Keratinocyte (primary cell): ENCODE data around the gene ALS2. TPM values are rescaled to one million over a fixed set of nuclear protein-coding genes. Genes with fewer than 3 reads are reported as not detected.

Experiments
- DNase-seq: peaks from one replicate; pipeline ENCODE4 v3.0.0-alpha.2; 2011; ENCODE audit warnings: low read depth, missing footprints, low spot score
- FAIRE-seq: peaks from 2 replicates; lab custom pipeline; 2011; peaks lifted over from hg19 to GRCh38; lab: Jason Lieb, UNC
- H2AFZ ChIP-seq: 2 replicates; pipeline ENCODE4 v1.6.0; 2012; ENCODE audit warnings: low read length, control low read depth, inconsistent platforms; ENCODE audit not compliant: control insufficient read depth
- H3K27ac ChIP-seq: 2 replicates; pipeline ENCODE4 v1.5.1; 2011; ENCODE audit warnings: low read length; ENCODE audit not compliant: control insufficient read depth, insufficient read depth
- H3K27me3 ChIP-seq: 3 replicates; pipeline ENCODE4 v1.6.0; 2011; ENCODE audit warnings: low read length; ENCODE audit not compliant: control insufficient read depth, insufficient read depth; ENCODE audit errors: extremely low read depth
- H3K36me3 ChIP-seq, 2 experiments: 2 replicates in 1 of 2; 3 replicates in 1 of 2; pipeline ENCODE4 v1.5.1; 2011; ENCODE audit warnings: low read length in 2 of 2, mild to moderate bottlenecking in 1 of 2; ENCODE audit not compliant: control insufficient read depth in 2 of 2, insufficient read depth in 2 of 2; ENCODE audit errors: extremely low read depth in 1 of 2
- H3K4me1 ChIP-seq: 3 replicates; pipeline ENCODE4 v1.5.1; 2011; ENCODE audit warnings: low read length; ENCODE audit not compliant: control insufficient read depth, insufficient read depth; ENCODE audit errors: extremely low read depth
- H3K4me2 ChIP-seq: 3 replicates; pipeline ENCODE4 v1.6.0; 2011; ENCODE audit warnings: low read depth, low read length; ENCODE audit not compliant: control insufficient read depth, insufficient read depth; ENCODE audit errors: extremely low read depth
- H3K4me3 ChIP-seq, 3 experiments: fragments of 200-600 bp in 1 of 3; sonication (generic) in 1 of 3; 2 replicates in 2 of 3; 3 replicates in 1 of 3; pipeline ENCODE4 v1.5.1; 2011 to 2016; ENCODE audit warnings: low read length in 3 of 3, mild to moderate bottlenecking in 3 of 3, control low read depth in 2 of 3, inconsistent platforms in 1 of 3, low read depth in 1 of 3, mixed read lengths in 1 of 3, mixed run types in 1 of 3, moderate library complexity in 1 of 3; ENCODE audit not compliant: control insufficient read depth in 2 of 3, insufficient read depth in 2 of 3; ENCODE audit errors: extremely low read depth in 1 of 3
- H3K79me2 ChIP-seq: 2 replicates; pipeline ENCODE4 v1.6.0; 2012; ENCODE audit warnings: low read length; ENCODE audit not compliant: control insufficient read depth, insufficient read depth
- H3K9ac ChIP-seq: 3 replicates; pipeline ENCODE4 v1.6.0; 2011; ENCODE audit warnings: low read length; ENCODE audit not compliant: control insufficient read depth, insufficient read depth; ENCODE audit errors: extremely low read depth
- H3K9me1 ChIP-seq: 3 replicates; pipeline ENCODE4 v1.6.0; 2011; ENCODE audit warnings: low read length; ENCODE audit not compliant: control insufficient read depth, insufficient read depth; ENCODE audit errors: extremely low read depth
- H3K9me3 ChIP-seq: 2 replicates; pipeline ENCODE4 v1.5.1; 2012; ENCODE audit warnings: low read depth, low read length; ENCODE audit not compliant: control insufficient read depth
- H4K20me1 ChIP-seq: 3 replicates; pipeline ENCODE4 v1.6.0; 2011; ENCODE audit warnings: low read length; ENCODE audit not compliant: control insufficient read depth, insufficient read depth; ENCODE audit errors: extremely low read depth
- EZH2 ChIP-seq: IDR thresholded peaks from one replicate; pipeline ENCODE4 v1.6.1; 2012; ENCODE audit warnings: inconsistent platforms, mild to moderate bottlenecking, low read length, moderate library complexity
- dilution Hi-C: fragments of 300-500 bp; cut with MboI; formaldehyde crosslinking; loops from one replicate; pipeline ENCODE4 v1.7.0; 2020; ENCODE audit warnings: low sequenced_read_pairs; ENCODE audit not compliant: extremely low pct_ligation_motif_present
- polyA plus RNA-seq, 5 experiments: library from polyadenylated mRNA; depleted of rRNA in 3 of 5; stranded (reverse) in 3 of 5; stranded (forward) in 1 of 5; unstranded in 1 of 5; fragments of >200 nt; gene quantifications; 1 replicate in 1 of 5; 2 replicates in 3 of 5; 3 replicates in 1 of 5; pipeline versions ENCODE4 v1.2.1 to v1.2.3, GENCODE V29; 2011 to 2012; ENCODE audit warnings: missing spikeins in 2 of 5, low read depth in 1 of 5, low replicate concordance in 1 of 5
- TF ChIP-seq, protein P1 (sequence below), 3 experiments: IDR thresholded peaks in 1 of 3; conservative IDR thresholded peaks in 1 of 3; optimal IDR thresholded peaks in 1 of 3; 2 replicates in 2 of 3; 3 replicates in 1 of 3; pipeline versions ENCODE3 to v1.5.1; 2011; ENCODE audit warnings: low read length in 3 of 3, mild to moderate bottlenecking in 3 of 3, moderate library complexity in 2 of 3, control low read depth in 1 of 3, inconsistent platforms in 1 of 3; ENCODE audit not compliant: insufficient read depth in 2 of 3; ENCODE audit errors: extremely low read depth in 1 of 3

The ALS2 gene
- polyA plus RNA-seq, 1 donor (not counting 4 experiments of a cell fraction or from before 2014, with no cell fraction given), result 25.8 TPM

DNA sequence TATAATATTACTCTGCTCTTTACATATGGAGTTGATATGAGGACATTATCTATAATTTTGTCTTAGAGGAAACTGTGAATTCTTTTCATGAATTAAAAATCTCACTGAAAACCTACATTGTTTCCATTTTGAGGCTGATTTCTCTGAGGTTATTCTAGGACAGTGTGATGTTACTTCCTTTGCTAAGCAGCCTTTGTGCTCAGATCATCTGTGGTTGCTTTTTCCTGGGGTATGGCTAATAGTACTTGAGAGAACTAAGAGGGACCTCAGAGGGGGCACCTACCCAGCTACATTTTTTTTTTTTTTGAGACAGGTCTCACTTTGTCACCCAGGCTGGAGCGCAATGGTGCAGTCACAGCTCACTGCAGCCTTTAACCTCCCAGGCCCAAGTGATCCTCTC is 73.6 kb downstream of the ALS2 start:
- TF ChIP-seq EZH2, result no peak
- TF ChIP-seq, protein P1, sequence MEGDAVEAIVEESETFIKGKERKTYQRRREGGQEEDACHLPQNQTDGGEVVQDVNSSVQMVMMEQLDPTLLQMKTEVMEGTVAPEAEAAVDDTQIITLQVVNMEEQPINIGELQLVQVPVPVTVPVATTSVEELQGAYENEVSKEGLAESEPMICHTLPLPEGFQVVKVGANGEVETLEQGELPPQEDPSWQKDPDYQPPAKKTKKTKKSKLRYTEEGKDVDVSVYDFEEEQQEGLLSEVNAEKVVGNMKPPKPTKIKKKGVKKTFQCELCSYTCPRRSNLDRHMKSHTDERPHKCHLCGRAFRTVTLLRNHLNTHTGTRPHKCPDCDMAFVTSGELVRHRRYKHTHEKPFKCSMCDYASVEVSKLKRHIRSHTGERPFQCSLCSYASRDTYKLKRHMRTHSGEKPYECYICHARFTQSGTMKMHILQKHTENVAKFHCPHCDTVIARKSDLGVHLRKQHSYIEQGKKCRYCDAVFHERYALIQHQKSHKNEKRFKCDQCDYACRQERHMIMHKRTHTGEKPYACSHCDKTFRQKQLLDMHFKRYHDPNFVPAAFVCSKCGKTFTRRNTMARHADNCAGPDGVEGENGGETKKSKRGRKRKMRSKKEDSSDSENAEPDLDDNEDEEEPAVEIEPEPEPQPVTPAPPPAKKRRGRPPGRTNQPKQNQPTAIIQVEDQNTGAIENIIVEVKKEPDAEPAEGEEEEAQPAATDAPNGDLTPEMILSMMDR (optimal IDR thresholded peaks at IDR 0.05 in 1 of 3, IDR thresholded peaks at IDR 0.05 in 1 of 3, conservative IDR thresholded peaks at IDR 0.05 in 1 of 3; ENCODE audit: extremely low read depth in 1 of 3, insufficient read depth in 2 of 3, low read length in 3 of 3), result no peak
- H3K79me2 ChIP-seq, result no peaks in the 10 kb centered on the region
- FAIRE-seq (no peak), DNase-seq (no peak)
- H3K9ac ChIP-seq, result no peak overlapping the region
- H3K9me3 ChIP-seq, result no peaks in the 10 kb centered on the region
- no peaks in the 10 kb centered on the region for H3K27me3 ChIP-seq
- H3K27ac ChIP-seq, result no peak overlapping the region
- H3K4me2 ChIP-seq, result no peak overlapping the region
- H3K4me1 ChIP-seq, result no peaks in the 10 kb centered on the region
- no peak overlapping the region for H3K4me3 ChIP-seq
- dilution Hi-C loops, result no loop called here
- H3K9me1 ChIP-seq, result no peaks in the 10 kb centered on the region
- H4K20me1 ChIP-seq, result no peaks in the 10 kb centered on the region
- no peak overlapping the region for H2AFZ ChIP-seq
- peaks cover 14 to 16% of the 10 kb centered on the region in 2 experiments for H3K36me3 ChIP-seq

DNA sequence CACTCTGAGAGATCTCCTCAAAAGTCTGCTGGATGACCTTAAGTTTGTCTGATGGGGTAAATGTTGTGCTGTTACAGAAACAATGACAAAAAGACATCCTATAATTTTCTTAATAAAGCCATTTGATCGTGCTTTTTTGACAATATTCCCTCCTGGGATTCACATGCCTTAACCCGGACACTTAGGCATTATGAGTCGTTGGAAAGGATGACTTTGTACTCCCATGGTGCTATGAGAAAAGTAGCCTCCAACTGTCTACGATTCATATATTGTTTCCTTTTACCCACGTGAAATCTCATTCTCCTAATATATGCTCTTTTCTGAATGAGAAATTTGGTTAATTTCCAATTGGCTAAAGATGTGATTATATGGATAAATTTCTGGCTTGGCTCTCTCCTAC is 76.2 kb downstream of the ALS2 start:
- no peaks in the 10 kb centered on the region for H3K9me1 ChIP-seq
- FAIRE-seq (no peak), DNase-seq (no peak)
- no peak overlapping the region for H3K4me2 ChIP-seq
- TF ChIP-seq EZH2, result no peak
- TF ChIP-seq, protein P1 (optimal IDR thresholded peaks at IDR 0.05 in 1 of 3, IDR thresholded peaks at IDR 0.05 in 1 of 3, conservative IDR thresholded peaks at IDR 0.05 in 1 of 3; ENCODE audit: extremely low read depth in 1 of 3, insufficient read depth in 2 of 3, low read length in 3 of 3), result no peak
- dilution Hi-C loops, result no loop called here
- H3K36me3 ChIP-seq, result peaks cover 10 to 19% of the 10 kb centered on the region in 2 experiments
- H3K27ac ChIP-seq, result no peak overlapping the region
- H3K79me2 ChIP-seq, result no peaks in the 10 kb centered on the region
- no peak overlapping the region for H2AFZ ChIP-seq
- H4K20me1 ChIP-seq, result no peaks in the 10 kb centered on the region
- H3K9me3 ChIP-seq, result no peaks in the 10 kb centered on the region
- no peak overlapping the region for H3K4me3 ChIP-seq
- peaks cover under 1% of the 10 kb centered on the region for H3K4me1 ChIP-seq
- H3K9ac ChIP-seq, result no peak overlapping the region
- H3K27me3 ChIP-seq, result no peaks in the 10 kb centered on the region
